ENCODE data around the gene PURB.

PURB gene

DNA sequence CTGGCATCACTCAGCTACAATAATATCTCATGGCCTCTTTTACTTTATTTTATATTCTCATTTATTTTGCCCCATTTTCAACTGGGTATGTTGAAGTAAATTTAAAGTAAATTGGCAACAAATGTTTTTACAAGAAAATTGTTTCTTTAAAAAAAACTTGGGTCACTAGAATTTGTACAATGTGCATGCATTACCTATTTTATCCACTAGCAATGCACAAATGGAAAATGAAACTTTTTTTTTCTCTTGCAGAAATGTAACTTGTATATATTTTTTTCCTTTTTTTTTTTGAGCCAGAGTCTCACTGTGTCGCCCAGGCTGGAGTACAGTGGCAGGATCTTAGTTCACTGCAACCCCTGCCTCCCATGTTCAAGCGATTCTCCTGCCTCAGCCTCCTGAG is 27.2 kb downstream of the PURB start:
- no peaks in the 10 kb centered on the region for H3K27me3 ChIP-seq (ENCODE audit: low read length)
- H3K9ac ChIP-seq (ENCODE audit: low read length) = no peak overlapping the region
- H3K36me3 ChIP-seq (ENCODE audit: low read length) = no peaks in the 10 kb centered on the region
- H3K9me3 ChIP-seq (ENCODE audit: insufficient read depth, low read length) = no peaks in the 10 kb centered on the region
- no peak overlapping the region for H3K4me3 ChIP-seq (ENCODE audit: insufficient read depth, low read length, poor library complexity, severe bottlenecking)
- no peak overlapping the region for H2AFZ ChIP-seq (ENCODE audit: low read depth, low read length, severe bottlenecking)
- H3K27ac ChIP-seq (ENCODE audit: low read depth, low read length) = no peak overlapping the region
- H3F3A ChIP-seq (ENCODE audit: insufficient read depth) = no peaks in the 10 kb centered on the region
- TF ChIP-seq, protein P1, sequence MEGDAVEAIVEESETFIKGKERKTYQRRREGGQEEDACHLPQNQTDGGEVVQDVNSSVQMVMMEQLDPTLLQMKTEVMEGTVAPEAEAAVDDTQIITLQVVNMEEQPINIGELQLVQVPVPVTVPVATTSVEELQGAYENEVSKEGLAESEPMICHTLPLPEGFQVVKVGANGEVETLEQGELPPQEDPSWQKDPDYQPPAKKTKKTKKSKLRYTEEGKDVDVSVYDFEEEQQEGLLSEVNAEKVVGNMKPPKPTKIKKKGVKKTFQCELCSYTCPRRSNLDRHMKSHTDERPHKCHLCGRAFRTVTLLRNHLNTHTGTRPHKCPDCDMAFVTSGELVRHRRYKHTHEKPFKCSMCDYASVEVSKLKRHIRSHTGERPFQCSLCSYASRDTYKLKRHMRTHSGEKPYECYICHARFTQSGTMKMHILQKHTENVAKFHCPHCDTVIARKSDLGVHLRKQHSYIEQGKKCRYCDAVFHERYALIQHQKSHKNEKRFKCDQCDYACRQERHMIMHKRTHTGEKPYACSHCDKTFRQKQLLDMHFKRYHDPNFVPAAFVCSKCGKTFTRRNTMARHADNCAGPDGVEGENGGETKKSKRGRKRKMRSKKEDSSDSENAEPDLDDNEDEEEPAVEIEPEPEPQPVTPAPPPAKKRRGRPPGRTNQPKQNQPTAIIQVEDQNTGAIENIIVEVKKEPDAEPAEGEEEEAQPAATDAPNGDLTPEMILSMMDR (IDR thresholded peaks at IDR 0.05; ENCODE audit: insufficient read depth, low read length, poor library complexity, severe bottlenecking) = no peak
- TF ChIP-seq EZH2phosphoT487 (conservative IDR thresholded peaks at IDR 0.05; ENCODE audit: low read length) = no peak
- H3K4me2 ChIP-seq (ENCODE audit: low read depth, low read length, poor library complexity, severe bottlenecking) = no peak overlapping the region
- H3K9me2 ChIP-seq (replicated peaks; ENCODE audit: insufficient read depth, low read length) = no peaks in the 10 kb centered on the region
- H4K20me1 ChIP-seq (ENCODE audit: low read depth, low read length) = no peaks in the 10 kb centered on the region
- H3K79me2 ChIP-seq (ENCODE audit: insufficient read depth, low read length) = no peaks in the 10 kb centered on the region

DNA sequence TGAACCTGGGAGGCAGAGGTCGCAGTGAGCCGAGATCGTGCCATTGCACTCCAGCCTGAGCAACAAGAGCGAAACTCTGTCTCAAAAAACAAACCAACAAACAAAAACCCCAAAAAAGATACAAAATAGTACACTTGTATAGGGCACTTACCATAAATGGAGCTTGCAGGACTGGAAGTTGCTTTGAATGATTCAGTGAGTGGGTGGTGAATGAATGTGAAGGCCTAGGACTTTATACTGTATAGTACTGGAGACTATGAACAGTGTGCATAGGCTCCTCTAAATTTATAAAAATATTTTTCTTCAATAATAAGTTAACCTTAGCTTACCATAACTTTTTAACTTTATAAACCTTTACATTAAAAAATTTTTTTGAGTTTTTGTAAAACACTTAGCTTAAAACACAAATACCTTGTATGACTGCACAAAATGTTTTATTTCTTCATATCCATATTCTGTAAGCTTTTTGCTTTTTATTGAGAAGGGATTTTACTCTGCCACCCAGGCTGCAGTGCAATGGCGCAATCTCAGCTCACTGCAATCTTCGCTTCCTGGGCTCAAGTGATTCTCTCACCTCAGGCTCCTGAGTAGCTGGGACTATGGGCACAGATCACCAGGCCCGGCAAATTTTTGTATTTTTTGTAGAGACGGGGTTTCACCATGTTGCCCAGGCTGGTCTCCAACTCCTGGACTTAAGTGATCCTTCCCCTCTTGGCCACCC is 30.5 kb downstream of the PURB start:
- Histone ChIP-seq H3K9me2 (replicated peaks; ENCODE audit: insufficient read depth, low read length) (no peaks in the 10 kb centered on the region), H3K27ac (ENCODE audit: low read depth, low read length) (no peak overlapping the region), H3F3A (ENCODE audit: insufficient read depth) (peaks cover 13% of the 10 kb centered on the region; the same call in 1 of the 2 replicates), H3K27me3 (ENCODE audit: low read length) (no peaks in the 10 kb centered on the region), H3K4me2 (ENCODE audit: low read depth, low read length, poor library complexity, severe bottlenecking) (no peak overlapping the region), H2AFZ (ENCODE audit: low read depth, low read length, severe bottlenecking) (no peak overlapping the region), H4K20me1 (ENCODE audit: low read depth, low read length) (no peaks in the 10 kb centered on the region), H3K4me3 (ENCODE audit: insufficient read depth, low read length, poor library complexity, severe bottlenecking) (no peak overlapping the region), H3K9ac (ENCODE audit: low read length) (no peak overlapping the region), H3K9me3 (ENCODE audit: insufficient read depth, low read length) (no peaks in the 10 kb centered on the region), H3K36me3 (ENCODE audit: low read length) (no peaks in the 10 kb centered on the region), H3K79me2 (ENCODE audit: insufficient read depth, low read length) (no peaks in the 10 kb centered on the region)
- TF ChIP-seq EZH2phosphoT487 (conservative IDR thresholded peaks at IDR 0.05; ENCODE audit: low read length) = no peak
- TF ChIP-seq, protein P1 (IDR thresholded peaks at IDR 0.05; ENCODE audit: insufficient read depth, low read length, poor library complexity, severe bottlenecking) = no peak

DNA sequence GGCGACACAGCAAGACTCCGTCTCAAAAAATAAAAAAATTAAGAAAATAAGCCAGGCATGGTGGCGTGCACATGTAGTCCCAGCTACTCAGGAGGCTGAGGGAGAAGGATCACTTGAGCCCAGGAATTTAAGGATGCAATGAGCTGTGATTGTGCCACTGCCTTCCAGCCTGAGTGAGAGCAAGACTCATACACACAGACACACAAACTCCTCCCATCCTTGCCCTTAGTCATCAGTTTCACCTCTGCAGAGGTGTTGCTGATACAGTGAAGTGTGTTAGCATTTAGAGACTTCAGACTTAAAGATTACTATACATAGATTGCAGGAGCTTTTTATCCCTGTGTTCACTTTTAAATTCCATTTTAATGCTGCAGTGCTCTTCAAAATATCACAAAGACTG is 31.9 kb downstream of the PURB start:
- Histone ChIP-seq H4K20me1 (ENCODE audit: low read depth, low read length) (no peaks in the 10 kb centered on the region), H3K36me3 (ENCODE audit: low read length) (no peaks in the 10 kb centered on the region), H2AFZ (ENCODE audit: low read depth, low read length, severe bottlenecking) (no peak overlapping the region), H3F3A (ENCODE audit: insufficient read depth) (peaks cover 22% of the 10 kb centered on the region; the same call in 1 of the 2 replicates), H3K9me2 (replicated peaks; ENCODE audit: insufficient read depth, low read length) (no peaks in the 10 kb centered on the region), H3K27ac (ENCODE audit: low read depth, low read length) (no peak overlapping the region), H3K27me3 (ENCODE audit: low read length) (no peaks in the 10 kb centered on the region), H3K79me2 (ENCODE audit: insufficient read depth, low read length) (peaks cover 4% of the 10 kb centered on the region; the same call in 1 of the 2 replicates), H3K4me2 (ENCODE audit: low read depth, low read length, poor library complexity, severe bottlenecking) (no peak overlapping the region), H3K9ac (ENCODE audit: low read length) (no peak overlapping the region), H3K9me3 (ENCODE audit: insufficient read depth, low read length) (no peaks in the 10 kb centered on the region), H3K4me3 (ENCODE audit: insufficient read depth, low read length, poor library complexity, severe bottlenecking) (no peak overlapping the region)
- TF ChIP-seq, protein P1 (IDR thresholded peaks at IDR 0.05; ENCODE audit: insufficient read depth, low read length, poor library complexity, severe bottlenecking) = no peak
- no peak for TF ChIP-seq EZH2phosphoT487 (conservative IDR thresholded peaks at IDR 0.05; ENCODE audit: low read length)
